ENCODE results near the gene CHRNA1.

The CHRNA1 gene

GRCh38 chr2:174759381-174760065 is 4.7 kb downstream of the CHRNA1 start:
- DNase-seq = no peak

GRCh38 chr2:174756743-174757142 is 7.5 kb downstream of the CHRNA1 start:
- no peak for DNase-seq

- DNase-seq = no peak
Measured at GRCh38 chr2:174753038-174753633, 11.1 kb downstream of the CHRNA1 start.

DNA sequence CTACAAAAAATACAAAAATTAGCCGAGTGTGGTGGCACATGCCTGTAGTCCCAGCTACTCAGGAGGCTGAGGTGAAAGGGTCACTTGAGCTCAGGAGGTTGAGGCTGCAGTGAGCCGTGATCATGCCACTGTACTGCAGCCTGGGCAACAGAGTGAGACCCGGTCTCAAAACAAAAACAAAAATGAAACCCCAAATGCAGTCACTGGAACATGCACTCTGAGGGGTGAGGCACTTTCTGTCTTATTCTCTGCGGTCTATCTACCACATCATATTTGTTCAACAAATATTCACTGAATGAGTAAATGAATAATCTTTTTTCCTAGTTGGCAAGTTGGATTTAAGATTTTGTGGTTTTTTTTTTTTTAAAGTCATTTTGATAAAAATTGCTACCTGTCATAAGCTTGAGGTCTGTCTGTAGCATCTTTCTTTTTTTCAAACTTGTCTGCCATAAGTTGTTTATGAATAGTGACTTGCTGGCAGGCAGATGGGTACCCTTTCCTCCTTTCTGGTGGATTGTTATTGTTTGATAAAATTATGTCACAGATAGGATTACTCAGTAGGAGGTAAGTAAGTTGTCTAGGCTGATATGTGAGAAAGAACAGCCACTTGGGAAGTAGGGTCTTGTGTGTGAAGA is 11.8 kb downstream of the CHRNA1 start:
- peak; percentile 36 for DNase-seq

- peak; percentile 47 for DNase-seq
Measured at GRCh38 chr2:174750923-174751441, 13.3 kb downstream of the CHRNA1 start.

GRCh38 chr2:174749793-174750192 is 14.5 kb downstream of the CHRNA1 start:
- no peak for DNase-seq

- DNase-seq = peak; percentile 80
Measured at GRCh38 chr2:174748948-174749347, 15.3 kb downstream of the CHRNA1 start.

- no peak for DNase-seq
Measured at GRCh38 chr2:174745142-174745541, 19.1 kb downstream of the CHRNA1 start.

DNA sequence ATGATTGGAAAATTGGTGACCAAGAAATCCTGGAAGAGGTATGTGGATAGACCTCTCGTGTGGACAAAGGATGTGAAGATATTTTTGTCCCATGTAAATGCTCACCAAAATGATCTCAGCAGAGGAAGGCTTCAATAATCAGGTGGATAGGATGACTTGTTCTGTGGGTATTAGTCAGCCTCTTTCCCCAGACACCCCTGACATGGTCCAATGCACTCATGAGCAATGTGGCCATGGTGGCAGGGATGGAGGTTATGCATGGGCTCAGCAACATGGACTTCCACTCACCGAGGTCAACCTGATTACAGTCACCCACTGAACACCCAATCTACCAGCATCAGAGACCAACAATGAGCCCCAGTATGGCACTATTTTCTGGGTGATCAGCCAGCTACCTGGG is 20.2 kb downstream of the CHRNA1 start:
- DNase-seq = no peak

DNA sequence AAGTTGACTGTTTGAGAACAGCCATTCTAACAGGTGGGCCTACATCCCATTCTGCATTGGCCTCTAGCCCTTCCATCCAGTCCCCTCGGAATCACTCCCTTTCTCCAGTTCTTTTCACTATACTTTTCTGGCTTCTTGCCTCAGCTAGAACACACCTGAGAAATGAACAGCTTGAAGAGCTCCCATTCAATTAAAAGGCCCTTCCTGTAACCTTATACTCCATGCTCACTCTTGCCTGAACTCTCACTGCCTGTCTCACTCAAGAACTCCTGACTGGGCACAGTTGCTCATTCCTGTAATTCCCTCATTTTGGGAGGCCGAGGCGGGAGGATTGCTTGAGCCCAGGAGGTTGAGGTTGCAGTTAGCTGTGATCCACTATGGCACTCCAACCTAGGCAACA is 23.6 kb downstream of the CHRNA1 start:
- DNase-seq = no peak

DNA sequence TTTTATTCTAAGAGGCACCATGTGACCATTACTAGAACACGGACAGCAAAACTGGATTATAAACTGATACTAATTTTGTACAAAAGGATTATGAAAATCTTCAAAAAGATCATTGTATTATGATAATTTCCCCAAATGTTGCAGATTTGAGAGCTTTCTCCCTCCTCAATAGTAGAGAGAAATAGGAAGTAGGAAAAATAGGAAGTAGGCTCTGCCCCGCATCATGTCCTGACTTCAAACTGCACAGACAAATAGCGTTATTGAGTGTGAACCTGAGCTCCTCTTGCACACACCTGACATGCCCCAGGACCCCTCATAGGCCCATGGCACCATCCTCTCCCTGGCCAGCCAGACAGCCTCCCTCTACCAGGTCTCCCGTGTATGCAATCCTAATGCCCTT is 25.4 kb downstream of the CHRNA1 start:
- no peak for DNase-seq

GRCh38 chr2:174731546-174731945 is 32.7 kb downstream of the CHRNA1 start:
- DNase-seq = no peak

DNA sequence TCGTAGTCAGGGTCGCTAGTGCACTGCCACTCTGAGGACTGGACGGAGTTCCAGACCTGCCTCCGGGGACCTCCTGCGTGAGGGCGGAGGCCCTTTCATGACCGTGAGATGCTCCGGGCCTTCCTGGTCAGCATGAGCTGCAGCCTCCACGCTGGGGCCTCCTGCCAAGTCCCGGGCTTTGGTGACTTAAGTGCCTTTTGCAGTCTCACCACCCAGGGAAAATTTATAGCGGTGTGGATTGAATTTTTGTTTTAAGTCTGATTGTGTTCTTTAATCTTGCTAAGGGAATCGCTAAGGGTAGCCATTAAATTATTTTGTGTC is 33.6 kb downstream of the CHRNA1 start:
- DNase-seq = no peak

DNA sequence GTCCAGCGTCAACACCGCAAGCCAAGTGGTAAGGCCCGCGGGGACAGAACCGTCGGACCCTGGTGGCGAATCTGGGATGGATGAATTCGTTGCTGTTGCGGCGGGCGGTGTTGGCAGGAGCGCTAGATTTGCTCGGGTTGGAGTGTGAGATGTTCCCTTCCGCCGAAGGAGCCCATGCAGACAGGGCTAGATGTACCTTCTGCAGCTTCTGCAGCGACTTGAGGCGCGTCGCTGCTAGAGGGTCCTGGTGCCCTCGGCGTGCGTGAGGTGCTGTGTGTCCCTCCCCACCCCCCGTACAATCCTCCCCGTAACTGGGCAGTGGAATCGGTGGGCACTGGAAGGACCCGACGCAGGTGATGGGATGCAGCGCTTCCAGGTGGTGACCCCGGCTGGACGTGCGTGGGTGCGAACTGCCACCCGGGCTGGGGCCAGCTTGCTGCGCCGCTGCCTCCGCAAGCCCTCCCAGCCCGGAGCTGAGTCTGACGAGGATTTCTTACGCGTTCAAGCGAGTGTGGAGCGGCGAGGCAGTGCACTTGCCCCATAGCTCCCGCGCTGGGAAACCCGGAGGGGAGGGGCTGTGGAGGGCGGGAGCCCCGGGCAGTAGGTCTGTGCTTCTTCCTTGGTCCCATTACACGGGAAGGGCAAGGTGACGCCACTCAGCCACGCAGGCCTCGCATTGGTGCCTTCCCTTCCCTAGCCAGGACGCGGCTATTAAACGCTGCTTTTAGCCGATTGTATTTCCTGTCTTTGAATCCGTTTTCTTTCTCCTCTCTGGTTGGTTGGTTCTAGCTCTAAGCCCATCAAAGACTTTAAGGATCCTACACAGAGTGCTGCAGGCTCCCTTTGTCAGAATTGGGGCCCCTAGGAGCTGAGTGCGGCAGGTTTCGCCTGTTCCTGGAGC is 34.2 kb downstream of the CHRNA1 start:
- peak; percentile 78 for DNase-seq

GRCh38 chr2:174728096-174728495 is 36.2 kb downstream of the CHRNA1 start:
- DNase-seq = no peak

GRCh38 chr2:174726212-174726611 is 38.1 kb downstream of the CHRNA1 start:
- DNase-seq = no peak

DNA sequence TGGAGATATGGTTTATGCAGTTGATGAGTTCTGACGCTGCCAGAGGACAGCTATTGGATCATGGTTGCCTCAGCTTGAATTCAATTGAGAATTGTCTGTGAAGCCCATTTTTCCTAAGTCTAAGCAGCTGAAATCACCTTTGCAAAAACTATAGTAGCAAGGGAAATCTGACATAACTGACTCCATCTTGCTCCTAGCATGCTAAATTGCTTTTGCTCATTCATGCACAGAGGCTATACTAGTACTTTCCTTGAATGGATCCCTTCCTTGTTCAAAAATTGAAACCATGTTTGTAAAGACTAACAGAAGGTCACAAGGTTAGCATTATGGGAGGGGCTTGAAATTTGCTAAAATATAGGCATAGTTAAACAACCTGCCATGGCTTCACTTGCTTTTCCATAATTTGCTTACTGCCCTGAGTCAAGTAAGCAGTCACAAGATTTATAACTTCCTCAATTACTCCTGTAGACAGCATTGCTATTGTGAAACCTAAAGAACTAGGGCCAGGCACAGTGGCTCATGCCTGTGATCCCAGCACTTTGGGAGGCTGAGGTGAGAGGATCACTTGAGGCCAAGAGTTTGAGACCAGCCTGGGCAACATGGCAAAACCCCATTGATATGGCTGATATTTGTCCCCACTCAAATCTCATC is 41.2 kb downstream of the CHRNA1 start:
- no peak for DNase-seq

- DNase-seq = no peak
Measured at GRCh38 chr2:174719016-174719415, 45.3 kb downstream of the CHRNA1 start.

DNA sequence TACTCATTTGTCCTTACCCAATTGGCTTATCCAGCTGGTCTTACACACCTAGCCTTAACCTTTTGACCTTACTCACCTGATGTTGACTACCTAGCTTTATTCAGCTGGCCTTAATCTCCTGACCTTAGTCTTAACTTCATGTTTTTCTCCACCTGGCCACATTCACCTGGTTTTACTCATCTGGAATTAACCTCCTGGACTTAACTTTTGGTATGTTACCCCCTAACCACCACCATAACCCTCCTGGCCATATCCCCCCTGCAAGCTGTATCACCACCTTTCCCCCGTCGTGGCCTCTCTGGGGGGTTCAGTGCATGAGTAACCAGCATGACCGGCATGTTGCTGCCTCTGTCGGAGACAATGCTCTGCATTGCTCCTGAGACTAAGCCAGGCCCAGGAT is 45.7 kb downstream of the CHRNA1 start:
- DNase-seq = no peak

DNA sequence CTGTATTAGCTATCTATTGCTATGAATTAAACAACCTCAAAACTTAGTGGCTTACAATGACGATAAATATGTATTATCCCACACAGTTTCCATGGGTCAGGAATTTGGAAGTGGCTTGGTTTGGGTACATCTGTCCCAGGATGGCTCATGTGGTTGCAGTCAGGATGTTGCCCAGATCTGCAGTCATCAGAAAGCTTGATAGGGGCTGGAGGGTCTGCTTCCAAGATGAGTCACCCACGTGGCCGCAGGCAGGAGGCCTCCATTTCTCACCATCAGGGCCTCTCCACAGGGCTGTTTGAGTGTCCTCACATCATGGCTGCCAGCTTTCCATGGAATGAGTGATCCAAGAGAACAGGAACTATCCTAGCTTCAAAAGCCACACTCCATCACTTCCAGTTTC is 46.4 kb downstream of the CHRNA1 start:
- DNase-seq = no peak

- peak; percentile 28 for DNase-seq
Measured at GRCh38 chr2:174717273-174717672, 47.0 kb downstream of the CHRNA1 start.

DNA sequence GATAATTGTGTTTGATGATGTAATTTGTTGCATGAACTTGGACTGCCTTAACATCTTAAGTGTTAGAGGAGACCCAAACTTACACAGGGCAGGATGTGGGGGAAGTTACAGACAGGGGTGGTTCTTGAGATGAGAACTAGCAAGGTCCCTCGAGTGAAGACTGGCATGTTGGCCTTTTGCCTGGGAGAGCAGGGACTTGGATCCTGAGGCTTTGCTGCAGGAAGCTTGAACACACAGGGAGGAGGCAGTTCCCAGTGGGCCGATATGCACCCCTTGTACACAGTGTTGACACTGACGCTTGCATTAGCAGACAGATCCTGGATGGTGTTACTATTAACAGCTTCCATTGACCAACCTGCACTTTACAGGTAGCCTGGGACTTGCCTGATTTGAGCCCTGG is 47.5 kb downstream of the CHRNA1 start:
- no peak for DNase-seq

DNA sequence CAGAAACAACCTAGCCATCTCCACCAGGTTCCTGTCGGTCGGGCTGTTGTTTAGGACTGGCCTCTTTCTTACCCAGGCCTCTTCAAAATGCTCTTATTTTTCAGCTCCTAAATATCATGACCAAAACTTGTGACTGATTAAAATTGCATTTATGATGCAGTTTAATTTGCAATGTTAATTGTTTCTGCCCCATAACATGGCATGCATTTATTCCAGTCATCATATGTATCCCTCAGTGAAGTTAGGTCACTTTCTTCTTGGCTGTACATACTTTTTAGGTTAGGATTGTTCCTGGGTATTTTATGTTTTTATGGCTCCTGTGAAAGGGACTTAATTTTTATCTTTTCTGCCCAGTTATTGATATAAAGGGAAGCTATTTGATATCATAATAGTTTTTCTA is 50.6 kb downstream of the CHRNA1 start:
- no peak for DNase-seq

Data from stimulated activated CD4-positive, alpha-beta T cell treated with anti-CD3 and anti-CD28 coated beads, Interleukin-15, amount 100 ng/mL, for 24 hours (primary cell).